ENCODE data around the gene SH3GL3.

DNA sequence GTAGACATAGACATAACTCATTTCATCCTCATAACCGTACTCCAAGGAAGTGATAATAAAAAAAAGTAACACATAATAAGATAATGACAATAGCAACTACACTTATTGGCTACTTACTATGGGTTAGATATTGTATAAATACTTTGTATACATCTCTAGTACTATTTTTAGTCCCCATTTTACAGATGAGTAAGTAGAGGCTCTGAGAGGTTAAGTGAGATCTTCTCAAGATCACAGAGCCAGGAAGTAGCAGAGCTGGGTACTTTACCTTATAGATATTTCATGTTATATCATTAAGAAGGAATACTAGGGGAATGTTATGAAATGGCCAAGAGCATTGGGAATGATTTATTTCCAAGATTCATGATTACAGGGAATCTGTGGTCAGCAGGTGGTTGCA is 157.4 kb downstream of the SH3GL3 start:
- TF ChIP-seq, protein P1, sequence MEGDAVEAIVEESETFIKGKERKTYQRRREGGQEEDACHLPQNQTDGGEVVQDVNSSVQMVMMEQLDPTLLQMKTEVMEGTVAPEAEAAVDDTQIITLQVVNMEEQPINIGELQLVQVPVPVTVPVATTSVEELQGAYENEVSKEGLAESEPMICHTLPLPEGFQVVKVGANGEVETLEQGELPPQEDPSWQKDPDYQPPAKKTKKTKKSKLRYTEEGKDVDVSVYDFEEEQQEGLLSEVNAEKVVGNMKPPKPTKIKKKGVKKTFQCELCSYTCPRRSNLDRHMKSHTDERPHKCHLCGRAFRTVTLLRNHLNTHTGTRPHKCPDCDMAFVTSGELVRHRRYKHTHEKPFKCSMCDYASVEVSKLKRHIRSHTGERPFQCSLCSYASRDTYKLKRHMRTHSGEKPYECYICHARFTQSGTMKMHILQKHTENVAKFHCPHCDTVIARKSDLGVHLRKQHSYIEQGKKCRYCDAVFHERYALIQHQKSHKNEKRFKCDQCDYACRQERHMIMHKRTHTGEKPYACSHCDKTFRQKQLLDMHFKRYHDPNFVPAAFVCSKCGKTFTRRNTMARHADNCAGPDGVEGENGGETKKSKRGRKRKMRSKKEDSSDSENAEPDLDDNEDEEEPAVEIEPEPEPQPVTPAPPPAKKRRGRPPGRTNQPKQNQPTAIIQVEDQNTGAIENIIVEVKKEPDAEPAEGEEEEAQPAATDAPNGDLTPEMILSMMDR (conservative IDR thresholded peaks at IDR 0.05; ENCODE audit: low read length) = no peak
- TF ChIP-seq EZH2phosphoT487 (IDR thresholded peaks at IDR 0.05; ENCODE audit: borderline replicate concordance, low read depth, low read length) = no peak

Data from OCI-LY7 (cell line).